GM12878 (cell line): Measurements from ENCODE around the gene GNAO1. TPM values are rescaled to one million over a fixed set of nuclear protein-coding genes. Genes with fewer than 3 reads are reported as not detected.
A peak's percentile ranks its signal among the peaks of the same experiment; 100 is the strongest.

Experiments
- ATAC-seq: fragments of 200-7000 bp; cut with Tn5 transposase; 3 replicates; pipeline ENCODE4 v1.9.1; 2020; ENCODE audit warnings: mild to moderate bottlenecking, moderate library complexity
- BruUV-seq: library from RNA; stranded (reverse); fragments of 400-500 nt; replicated peaks from 2 replicates; lab custom pipeline; 2021; lab: Mats Ljungman, UMichigan
- CTCF ChIA-PET: fragments of 300-600 bp; sonication (Branson Sonifier 250); formaldehyde crosslinking; extraction: SDS; loops from one replicate; lab custom pipeline; 2021; ENCODE audit warnings: inconsistent platforms; lab: Yijun Ruan, JAX
- POLR2A ChIA-PET: fragments of 350-600 bp; formaldehyde crosslinking; extraction: SDS; loops from one replicate; lab custom pipeline; 2021; ENCODE audit warnings: inconsistent platforms; lab: Charles Lee
- RAD21 ChIA-PET: fragments of 300-600 bp; sonication (Branson Sonifier 250); formaldehyde crosslinking; loops from one replicate; lab custom pipeline; 2023; ENCODE audit warnings: antibody characterized with exemption; ENCODE audit not compliant: unreplicated experiment; lab: Charles Lee
- SMC1A ChIA-PET: fragments of 300-600 bp; sonication (Branson Sonifier 250); formaldehyde crosslinking; loops from one replicate; lab custom pipeline; 2023; ENCODE audit not compliant: unreplicated experiment, uncharacterized antibody; lab: Charles Lee
- DNase-seq: peaks from one replicate; pipeline ENCODE4 v3.0.0-alpha.2; 2011; ENCODE audit warnings: low read depth, low spot score
- FAIRE-seq: peaks from 3 replicates; lab custom pipeline; 2011; peaks lifted over from hg19 to GRCh38; lab: Jason Lieb, UNC
- H2AFZ ChIP-seq: 2 replicates; pipeline ENCODE4 v1.6.0; 2011; ENCODE audit warnings: low read depth, low read length, control low read depth; ENCODE audit not compliant: control insufficient read depth
- H3K27ac ChIP-seq: 2 replicates; pipeline ENCODE4 v1.5.1; 2011; ENCODE audit warnings: control low read depth; ENCODE audit not compliant: control insufficient read depth, insufficient read depth
- H3K27me3 ChIP-seq, 2 experiments: replicated peaks in 1 of 2; 2 replicates each; pipeline versions ENCODE4 v1.6.0 to v1.6.1; 2011; ENCODE audit warnings: low read length in 1 of 2; ENCODE audit not compliant: control insufficient read depth in 2 of 2, insufficient read depth in 2 of 2
- H3K36me3 ChIP-seq, 2 experiments: 2 replicates each; pipeline ENCODE4 v1.5.1; 2011; ENCODE audit warnings: low read length in 1 of 2; ENCODE audit not compliant: control insufficient read depth in 2 of 2, insufficient read depth in 2 of 2
- H3K4me1 ChIP-seq: 2 replicates; pipeline ENCODE4 v1.6.1; 2011; ENCODE audit warnings: mild to moderate bottlenecking, low read length, moderate library complexity, mixed read lengths; ENCODE audit not compliant: control insufficient read depth, insufficient read depth
- H3K4me2 ChIP-seq: 2 replicates; pipeline ENCODE4 v1.6.0; 2011; ENCODE audit warnings: control low read depth; ENCODE audit not compliant: control insufficient read depth, insufficient read depth
- H3K4me3 ChIP-seq: fragments of 200-600 bp; sonication (generic); 2 replicates; pipeline ENCODE4 v1.5.1; 2016
- H3K79me2 ChIP-seq: 2 replicates; pipeline ENCODE4 v1.6.0; 2011; ENCODE audit warnings: low read length; ENCODE audit not compliant: control insufficient read depth, insufficient read depth
- H3K9ac ChIP-seq: 2 replicates; pipeline ENCODE4 v1.8.0; 2011; ENCODE audit warnings: low read length, control low read depth, mixed read lengths; ENCODE audit not compliant: control insufficient read depth, insufficient read depth
- H3K9me3 ChIP-seq: replicated peaks from 3 replicates; pipeline ENCODE4 v1.5.1; 2011; ENCODE audit warnings: mild to moderate bottlenecking, low read length; ENCODE audit not compliant: control insufficient read depth, insufficient read depth
- H4K20me1 ChIP-seq: 2 replicates; pipeline ENCODE4 v1.6.0; 2011; ENCODE audit not compliant: control insufficient read depth, insufficient read depth
- CEBPB ChIP-seq, 2 experiments: fragments of 150-350 bp in 1 of 2; IDR thresholded peaks; 2 replicates each; pipeline ENCODE4 v1.6.1; 2012 to 2014; ENCODE audit warnings: low read depth in 2 of 2, low read length in 2 of 2, borderline replicate concordance in 1 of 2, inconsistent platforms in 1 of 2
- ETV6 ChIP-seq, 2 experiments: fragments of 450-650 bp in 1 of 2; IDR thresholded peaks in 1 of 2; conservative IDR thresholded peaks in 1 of 2; 2 replicates each; pipeline ENCODE4 v1.6.1; 2014; ENCODE audit warnings: antibody characterized with exemption in 1 of 2, borderline replicate concordance in 1 of 2, low read depth in 1 of 2, mild to moderate bottlenecking in 1 of 2, moderate library complexity in 1 of 2
- MYB ChIP-seq: fragments of 150-350 bp; IDR thresholded peaks from 2 replicates; pipeline ENCODE4 v1.6.1; 2014; ENCODE audit warnings: mild to moderate bottlenecking, low read depth, low read length, borderline replicate concordance
- MYC ChIP-seq: IDR thresholded peaks from 2 replicates; pipeline ENCODE4 v1.6.1; 2011; ENCODE audit warnings: mild to moderate bottlenecking, low read length, moderate library complexity, inconsistent platforms; ENCODE audit not compliant: insufficient read depth, insufficient replicate concordance, insufficient read length, severe bottlenecking
- PAX5 ChIP-seq: IDR thresholded peaks from 2 replicates; pipeline ENCODE4 v1.6.1; 2011; ENCODE audit warnings: low read depth, low read length, borderline replicate concordance
- RUNX3 ChIP-seq: IDR thresholded peaks from 2 replicates; pipeline ENCODE4 v1.6.1; 2012; ENCODE audit warnings: low read length, inconsistent platforms
- SREBF2 ChIP-seq: IDR thresholded peaks from 2 replicates; pipeline ENCODE4 v1.6.1; 2012; ENCODE audit warnings: mild to moderate bottlenecking, low read length
- ZBED1 ChIP-seq: IDR thresholded peaks from 2 replicates; pipeline ENCODE4 v1.6.1; 2016; ENCODE audit warnings: borderline replicate concordance
- ZNF217 ChIP-seq: fragments of 450-650 bp; IDR thresholded peaks from 2 replicates; pipeline ENCODE4 v1.6.1; 2017; ENCODE audit warnings: antibody characterized with exemption, mild to moderate bottlenecking
- ZZZ3 ChIP-seq: IDR thresholded peaks from 2 replicates; pipeline ENCODE4 v1.6.1; 2011; ENCODE audit warnings: low read depth; ENCODE audit not compliant: control insufficient read depth, insufficient read length
- in situ Hi-C: fragments of 300-500 bp; cut with MboI; formaldehyde crosslinking; loops from 9 replicates; pipeline ENCODE4 v1.14.3; 2018; ENCODE audit warnings: mixed read lengths
- intact Hi-C: fragments of 100-400 bp; cut with micrococcal nuclease; formaldehyde crosslinking; loops from one replicate; pipeline ENCODE4 v1.14.2; 2022; ENCODE audit not compliant: unreplicated experiment
- polyA plus RNA-seq, 11 experiments: library from polyadenylated mRNA; depleted of rRNA in 4 of 11; unstranded in 6 of 11; stranded (reverse) in 5 of 11; fragments of >200 nt; fragmentation: Nextera tagmentation in 4 of 11; fragmentation: Illumina TruSeq in 1 of 11; extraction: Ambion mirVana in 4 of 11; extraction: Trizol in 1 of 11; gene quantifications; 1 replicate in 1 of 11; 2 replicates in 10 of 11; pipeline versions ENCODE4 v1.2.1 to v1.2.3, GENCODE V29; 2011 to 2016; ENCODE audit warnings: inconsistent platforms in 2 of 11, missing spikeins in 2 of 11, low read depth in 1 of 11
- total RNA-seq, 4 experiments: library from RNA; depleted of rRNA in 3 of 4; stranded (reverse); fragments of >200 nt in 3 of 4; fragmentation: Illumina TruSeq in 1 of 4; extraction: Trizol in 1 of 4; gene quantifications; 2 replicates each; pipeline versions ENCODE4 v1.2.1 to v1.2.3, GENCODE V29; 2013 to 2021
- TF ChIP-seq, protein P1 (sequence below): fragments of 450-650 bp; IDR thresholded peaks from 2 replicates; pipeline ENCODE4 v1.6.1; 2017; ENCODE audit warnings: mild to moderate bottlenecking, moderate library complexity
- TF ChIP-seq, protein P2 (sequence below): IDR thresholded peaks from 2 replicates; pipeline ENCODE4 v1.6.1; 2012; ENCODE audit warnings: low read length, inconsistent platforms
- TF ChIP-seq, protein P3 (sequence below): fragments of 450-650 bp; IDR thresholded peaks from 2 replicates; pipeline ENCODE4 v1.6.1; 2016; ENCODE audit warnings: mild to moderate bottlenecking

The GNAO1 gene
- total and polyA plus RNA-seq, 10 of the 15 experiments (the other 5 are each of a cell fraction or from before 2014, with no cell fraction given), result 0.05 to 0.28 (median 0.14) TPM; not detected in 6

DNA sequence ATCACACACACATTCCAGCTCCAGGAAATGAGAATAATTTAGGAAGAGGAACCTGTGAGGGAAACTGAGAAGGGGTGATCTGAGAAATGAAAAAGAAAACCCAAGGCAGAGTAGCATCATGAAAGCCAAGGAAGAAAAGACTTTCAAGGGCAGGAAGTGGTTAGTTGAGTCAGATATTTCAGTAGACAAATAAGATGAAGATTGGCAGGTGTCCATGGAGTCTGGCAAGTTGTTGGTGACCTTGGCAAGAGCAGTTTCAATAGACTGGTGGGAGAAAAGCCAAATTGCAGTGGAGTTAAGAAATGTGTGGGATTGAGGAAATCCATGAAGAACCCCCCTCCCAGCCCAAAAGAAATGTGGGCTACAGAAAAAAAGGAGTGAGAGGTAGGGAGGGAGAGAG, 10.7 kb downstream of the GNAO1 start:
- Histone ChIP-seq H4K20me1 (no peaks in the 10 kb centered on the region), H3K79me2 (no peaks in the 10 kb centered on the region), H3K4me3 (no peak overlapping the region), H3K9me3 (no peaks in the 10 kb centered on the region; the same call in 2 of the 3 replicates), H3K27ac (no peak overlapping the region), H3K4me2 (no peak overlapping the region), H3K27me3 (no peaks in the 10 kb centered on the region), H3K4me1 (peaks cover 22% of the 10 kb centered on the region), H3K9ac (no peak overlapping the region), H2AFZ (no peak overlapping the region), H3K36me3 (no peaks in the 10 kb centered on the region)
- ChIA-PET CTCF (interaction anchor here (1.6 to 3.9 kb wide), 3 partner anchors 15 to 257 kb away, joined by 3 to 34 read pairs (median 6); no protein-coding TSS in a partner anchor), RAD21 (no interaction called here), SMC1A (interaction anchor here (0.6 kb wide), 1 partner anchor 93 kb away, joined by 3 read pairs; no protein-coding TSS in a partner anchor), POLR2A (no interaction called here)
- DNase-seq (no peak), ATAC-seq (no peak), FAIRE-seq (no peak)
- in situ Hi-C loops, result loop anchor here (5.0 kb wide), 1 partner anchor 255 kb away; no protein-coding TSS in a partner anchor
- no TSS peak for BruUV-seq
- intact Hi-C loops, result loop anchor here (2.0 kb wide), 1 partner anchor 161 kb away; no protein-coding TSS in a partner anchor
- TF ChIP-seq ZNF217, result no peak
- no peak for TF ChIP-seq MYB
- TF ChIP-seq RUNX3, result peak; percentile 40
- TF ChIP-seq ETV6 (conservative IDR thresholded peaks at IDR 0.05 in 1 of 2, IDR thresholded peaks at IDR 0.05 in 1 of 2; ENCODE audit: borderline replicate concordance in 1 of 2, low read depth in 1 of 2), result no peak
- TF ChIP-seq MYC, result no peak
- no peak for TF ChIP-seq ZBED1
- no peak for TF ChIP-seq ZZZ3
- TF ChIP-seq, protein P1, sequence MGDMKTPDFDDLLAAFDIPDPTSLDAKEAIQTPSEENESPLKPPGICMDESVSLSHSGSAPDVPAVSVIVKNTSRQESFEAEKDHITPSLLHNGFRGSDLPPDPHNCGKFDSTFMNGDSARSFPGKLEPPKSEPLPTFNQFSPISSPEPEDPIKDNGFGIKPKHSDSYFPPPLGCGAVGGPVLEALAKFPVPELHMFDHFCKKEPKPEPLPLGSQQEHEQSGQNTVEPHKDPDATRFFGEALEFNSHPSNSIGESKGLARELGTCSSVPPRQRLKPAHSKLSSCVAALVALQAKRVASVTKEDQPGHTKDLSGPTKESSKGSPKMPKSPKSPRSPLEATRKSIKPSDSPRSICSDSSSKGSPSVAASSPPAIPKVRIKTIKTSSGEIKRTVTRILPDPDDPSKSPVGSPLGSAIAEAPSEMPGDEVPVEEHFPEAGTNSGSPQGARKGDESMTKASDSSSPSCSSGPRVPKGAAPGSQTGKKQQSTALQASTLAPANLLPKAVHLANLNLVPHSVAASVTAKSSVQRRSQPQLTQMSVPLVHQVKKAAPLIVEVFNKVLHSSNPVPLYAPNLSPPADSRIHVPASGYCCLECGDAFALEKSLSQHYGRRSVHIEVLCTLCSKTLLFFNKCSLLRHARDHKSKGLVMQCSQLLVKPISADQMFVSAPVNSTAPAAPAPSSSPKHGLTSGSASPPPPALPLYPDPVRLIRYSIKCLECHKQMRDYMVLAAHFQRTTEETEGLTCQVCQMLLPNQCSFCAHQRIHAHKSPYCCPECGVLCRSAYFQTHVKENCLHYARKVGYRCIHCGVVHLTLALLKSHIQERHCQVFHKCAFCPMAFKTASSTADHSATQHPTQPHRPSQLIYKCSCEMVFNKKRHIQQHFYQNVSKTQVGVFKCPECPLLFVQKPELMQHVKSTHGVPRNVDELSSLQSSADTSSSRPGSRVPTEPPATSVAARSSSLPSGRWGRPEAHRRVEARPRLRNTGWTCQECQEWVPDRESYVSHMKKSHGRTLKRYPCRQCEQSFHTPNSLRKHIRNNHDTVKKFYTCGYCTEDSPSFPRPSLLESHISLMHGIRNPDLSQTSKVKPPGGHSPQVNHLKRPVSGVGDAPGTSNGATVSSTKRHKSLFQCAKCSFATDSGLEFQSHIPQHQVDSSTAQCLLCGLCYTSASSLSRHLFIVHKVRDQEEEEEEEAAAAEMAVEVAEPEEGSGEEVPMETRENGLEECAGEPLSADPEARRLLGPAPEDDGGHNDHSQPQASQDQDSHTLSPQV, result no peak
- no peak for TF ChIP-seq PAX5
- TF ChIP-seq, protein P2, sequence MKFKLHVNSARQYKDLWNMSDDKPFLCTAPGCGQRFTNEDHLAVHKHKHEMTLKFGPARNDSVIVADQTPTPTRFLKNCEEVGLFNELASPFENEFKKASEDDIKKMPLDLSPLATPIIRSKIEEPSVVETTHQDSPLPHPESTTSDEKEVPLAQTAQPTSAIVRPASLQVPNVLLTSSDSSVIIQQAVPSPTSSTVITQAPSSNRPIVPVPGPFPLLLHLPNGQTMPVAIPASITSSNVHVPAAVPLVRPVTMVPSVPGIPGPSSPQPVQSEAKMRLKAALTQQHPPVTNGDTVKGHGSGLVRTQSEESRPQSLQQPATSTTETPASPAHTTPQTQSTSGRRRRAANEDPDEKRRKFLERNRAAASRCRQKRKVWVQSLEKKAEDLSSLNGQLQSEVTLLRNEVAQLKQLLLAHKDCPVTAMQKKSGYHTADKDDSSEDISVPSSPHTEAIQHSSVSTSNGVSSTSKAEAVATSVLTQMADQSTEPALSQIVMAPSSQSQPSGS, result no peak
- TF ChIP-seq, protein P3, sequence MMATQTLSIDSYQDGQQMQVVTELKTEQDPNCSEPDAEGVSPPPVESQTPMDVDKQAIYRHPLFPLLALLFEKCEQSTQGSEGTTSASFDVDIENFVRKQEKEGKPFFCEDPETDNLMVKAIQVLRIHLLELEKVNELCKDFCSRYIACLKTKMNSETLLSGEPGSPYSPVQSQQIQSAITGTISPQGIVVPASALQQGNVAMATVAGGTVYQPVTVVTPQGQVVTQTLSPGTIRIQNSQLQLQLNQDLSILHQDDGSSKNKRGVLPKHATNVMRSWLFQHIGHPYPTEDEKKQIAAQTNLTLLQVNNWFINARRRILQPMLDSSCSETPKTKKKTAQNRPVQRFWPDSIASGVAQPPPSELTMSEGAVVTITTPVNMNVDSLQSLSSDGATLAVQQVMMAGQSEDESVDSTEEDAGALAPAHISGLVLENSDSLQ, result 0 out of 2 replicates have a peak, but pooled peaks have one; percentile 22
- no peak for TF ChIP-seq SREBF2
- TF ChIP-seq CEBPB (IDR thresholded peaks at IDR 0.05; ENCODE audit: borderline replicate concordance in 1 of 2, low read depth in 2 of 2, low read length in 2 of 2), result no peak
